ENCODE results near the gene TXNDC2.

Gene TXNDC2

GRCh38 chr18:9914584-9915290 lies 29.0 kb downstream of the TXNDC2 start:
- DNase-seq = peak; percentile 85

GRCh38 chr18:9915291-9916076 lies 29.7 kb downstream of the TXNDC2 start:
- no peak for DNase-seq

GRCh38 chr18:9916077-9916639 lies 30.4 kb downstream of the TXNDC2 start:
- DNase-seq = no peak

- DNase-seq = no peak
These were observed 31.0 kb downstream of the TXNDC2 start for GRCh38 chr18:9916808-9917207.

- no peak for DNase-seq
These were observed 32.4 kb downstream of the TXNDC2 start for GRCh38 chr18:9918016-9918680.

- no peak for DNase-seq
These were observed 33.9 kb downstream of the TXNDC2 start for GRCh38 chr18:9919564-9920232.

GRCh38 chr18:9922592-9923311 lies 37.0 kb downstream of the TXNDC2 start:
- DNase-seq = no peak

GRCh38 chr18:9924371-9924943 lies 38.7 kb downstream of the TXNDC2 start:
- DNase-seq = no peak

GRCh38 chr18:9925369-9925768 lies 39.6 kb downstream of the TXNDC2 start:
- DNase-seq = no peak

- no peak for DNase-seq
These were observed 40.0 kb downstream of the TXNDC2 start for GRCh38 chr18:9925795-9926194.

GRCh38 chr18:9926223-9926894 lies 40.6 kb downstream of the TXNDC2 start:
- DNase-seq = no peak

GRCh38 chr18:9926977-9927376 lies 41.2 kb downstream of the TXNDC2 start:
- no peak for DNase-seq

GRCh38 chr18:9927392-9928063 lies 41.8 kb downstream of the TXNDC2 start:
- DNase-seq = no peak

GRCh38 chr18:9928646-9929259 lies 43.0 kb downstream of the TXNDC2 start:
- no peak for DNase-seq

GRCh38 chr18:9930299-9930884 lies 44.6 kb downstream of the TXNDC2 start:
- DNase-seq = no peak

- DNase-seq = no peak
These were observed 45.4 kb downstream of the TXNDC2 start for GRCh38 chr18:9931146-9931545.

GRCh38 chr18:9931678-9932077 lies 45.9 kb downstream of the TXNDC2 start:
- no peak for DNase-seq

GRCh38 chr18:9933865-9934264 lies 48.1 kb downstream of the TXNDC2 start:
- DNase-seq = no peak

GRCh38 chr18:9934274-9934673 lies 48.5 kb downstream of the TXNDC2 start:
- DNase-seq = no peak
